HepG2 (cell line): ENCODE results near the gene GFY. TPM values are rescaled to one million over a fixed set of nuclear protein-coding genes. Genes with fewer than 3 reads are reported as not detected.

Source experiments
- CC2D1A ChIP-seq: sonication (generic); formaldehyde crosslinking; IDR thresholded peaks from 2 replicates; pipeline ENCODE4 v1.8.1; 2023; ENCODE audit warnings: mild to moderate bottlenecking, missing genetic modification reagents
- HNRNPK ChIP-seq: fragments of 200-400 bp; formaldehyde crosslinking; IDR thresholded peaks from 2 replicates; pipeline ENCODE4 v1.6.1; 2018; ENCODE audit warnings: low read length, low read depth, moderate library complexity, mild to moderate bottlenecking; ENCODE audit not compliant: poor library complexity, severe bottlenecking
- NR2F2 ChIP-seq: IDR thresholded peaks from 2 replicates; pipeline ENCODE4 v1.6.1; 2012; ENCODE audit warnings: low read depth, inconsistent platforms, borderline replicate concordance
- STAT6 ChIP-seq: sonication (generic); formaldehyde crosslinking; IDR thresholded peaks from 2 replicates; pipeline ENCODE4 v1.4.0; 2020; ENCODE audit warnings: missing genetic modification reagents, mild to moderate bottlenecking, borderline replicate concordance
- TCF12 ChIP-seq, 2 experiments: fragments of 450-650 bp in 1 of 2; sonication (generic) in 1 of 2; formaldehyde crosslinking in 1 of 2; IDR thresholded peaks; 2 replicates each; pipeline versions ENCODE4 v1.6.1 to v1.8.0; 2017 to 2022; ENCODE audit warnings: antibody characterized with exemption in 1 of 2, mild to moderate bottlenecking in 1 of 2, missing genetic modification reagents in 1 of 2, moderate library complexity in 1 of 2
- UBTF ChIP-seq: sonication (generic); formaldehyde crosslinking; IDR thresholded peaks from 2 replicates; pipeline ENCODE4 v1.4.0; 2020; ENCODE audit warnings: mild to moderate bottlenecking, missing genetic modification reagents
- ZNF142 ChIP-seq: sonication (generic); formaldehyde crosslinking; IDR thresholded peaks from 2 replicates; pipeline ENCODE4 v1.4.0; 2020; ENCODE audit warnings: missing genetic modification reagents
- ZNF337 ChIP-seq: sonication (generic); formaldehyde crosslinking; IDR thresholded peaks from 2 replicates; pipeline ENCODE4 v1.5.1; 2020; ENCODE audit warnings: missing genetic modification reagents, low read depth, mild to moderate bottlenecking, borderline replicate concordance
- ZNF615 ChIP-seq: sonication (generic); formaldehyde crosslinking; IDR thresholded peaks from 2 replicates; pipeline ENCODE4 v1.5.0; 2020; ENCODE audit warnings: mild to moderate bottlenecking, missing genetic modification reagents, borderline replicate concordance
- polyA plus RNA-seq, 8 experiments: library from polyadenylated mRNA; depleted of rRNA in 3 of 8; stranded (reverse) in 7 of 8; unstranded in 1 of 8; fragments of >200 nt; fragmentation: Illumina TruSeq in 4 of 8; extraction: Trizol in 4 of 8; gene quantifications; 2 replicates each; pipeline versions ENCODE4 v1.2.1 to v1.2.3, GENCODE V29; 2011 to 2016; ENCODE audit warnings: low read depth in 4 of 8, missing spikeins in 1 of 8, mixed read lengths in 1 of 8; ENCODE audit not compliant: insufficient read depth in 1 of 8
- total RNA-seq, 5 experiments: library from RNA; depleted of rRNA; stranded (reverse); fragments of >200 nt; fragmentation: Illumina TruSeq; extraction: Trizol; gene quantifications; 2 replicates each; pipeline ENCODE4 v1.2.3, GENCODE V29; 2016; ENCODE audit warnings: low read depth in 1 of 5
- TF ChIP-seq, protein P1 (sequence below): sonication (generic); formaldehyde crosslinking; IDR thresholded peaks from 2 replicates; pipeline ENCODE4 v1.8.1; 2023; ENCODE audit warnings: mild to moderate bottlenecking, missing genetic modification reagents

GFY gene
- total and polyA plus RNA-seq, 2 of the 13 experiments (the other 11 are each of a cell fraction or from before 2014, with no cell fraction given), result not detected

GRCh38 chr19:49453757-49454240 lies 28.6 kb downstream of the GFY start (continued):
- 0 out of 2 replicates have a peak, but pooled peaks have one; percentile 27 for TF ChIP-seq STAT6 (CRISPR knock-in tag)
- peak; percentile 33 for TF ChIP-seq HNRNPK
- no peak for TF ChIP-seq ZNF615 (CRISPR knock-in tag)
- no peak for TF ChIP-seq TCF12 (IDR thresholded peaks at IDR 0.05)
- 0 out of 2 replicates have a peak, but pooled peaks have one; percentile 32 for TF ChIP-seq TCF12 (CRISPR knock-in tag; IDR thresholded peaks at IDR 0.05)
- no peak for TF ChIP-seq ZNF337 (CRISPR knock-in tag)
- peak; percentile 10; the same call in 1 of the 2 replicates for TF ChIP-seq NR2F2
- no peak for TF ChIP-seq CC2D1A
- TF ChIP-seq UBTF (CRISPR knock-in tag), result no peak
- TF ChIP-seq, protein P1, sequence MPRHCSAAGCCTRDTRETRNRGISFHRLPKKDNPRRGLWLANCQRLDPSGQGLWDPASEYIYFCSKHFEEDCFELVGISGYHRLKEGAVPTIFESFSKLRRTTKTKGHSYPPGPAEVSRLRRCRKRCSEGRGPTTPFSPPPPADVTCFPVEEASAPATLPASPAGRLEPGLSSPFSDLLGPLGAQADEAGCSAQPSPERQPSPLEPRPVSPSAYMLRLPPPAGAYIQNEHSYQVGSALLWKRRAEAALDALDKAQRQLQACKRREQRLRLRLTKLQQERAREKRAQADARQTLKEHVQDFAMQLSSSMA (CRISPR knock-in tag), result no peak
- no peak for TF ChIP-seq ZNF142 (CRISPR knock-in tag)
